ENCODE results near the gene CPNE7. TPM values are rescaled to one million over a fixed set of nuclear protein-coding genes. Genes with fewer than 3 reads are reported as not detected.

The CPNE7 gene
- total RNA-seq, 2 donors from 2014 or later, result 0.18 to 8.9 TPM

DNA sequence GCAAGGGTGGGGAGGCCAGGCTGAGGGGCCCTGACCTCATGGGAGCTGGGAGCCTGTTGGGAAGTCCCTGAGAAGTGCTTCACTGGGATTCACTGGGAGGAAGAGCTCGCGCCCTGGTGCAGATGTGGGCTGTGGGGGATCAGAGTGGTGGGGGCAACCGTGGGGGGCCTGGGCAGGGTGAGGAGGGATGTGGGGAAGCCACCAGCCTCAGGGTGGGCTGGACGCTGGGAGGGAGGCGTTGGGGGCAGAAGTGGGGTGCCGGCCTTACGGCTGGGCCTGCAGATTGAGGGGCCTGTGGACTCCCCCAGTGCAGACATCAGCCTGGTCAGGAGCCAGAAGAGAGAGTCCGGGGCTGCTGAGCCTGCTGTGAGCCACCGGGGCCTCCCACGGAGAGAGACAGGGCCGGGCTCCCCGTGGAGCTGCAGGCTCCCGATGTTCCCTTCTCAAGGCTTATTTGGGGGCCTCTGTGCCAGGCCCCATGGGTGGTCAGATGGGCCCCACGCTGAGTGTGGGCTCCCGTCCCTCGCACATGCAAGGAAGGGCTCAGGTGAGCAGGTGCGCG is 45.7 kb downstream of the CPNE7 start:
- TF ChIP-seq, protein P1, sequence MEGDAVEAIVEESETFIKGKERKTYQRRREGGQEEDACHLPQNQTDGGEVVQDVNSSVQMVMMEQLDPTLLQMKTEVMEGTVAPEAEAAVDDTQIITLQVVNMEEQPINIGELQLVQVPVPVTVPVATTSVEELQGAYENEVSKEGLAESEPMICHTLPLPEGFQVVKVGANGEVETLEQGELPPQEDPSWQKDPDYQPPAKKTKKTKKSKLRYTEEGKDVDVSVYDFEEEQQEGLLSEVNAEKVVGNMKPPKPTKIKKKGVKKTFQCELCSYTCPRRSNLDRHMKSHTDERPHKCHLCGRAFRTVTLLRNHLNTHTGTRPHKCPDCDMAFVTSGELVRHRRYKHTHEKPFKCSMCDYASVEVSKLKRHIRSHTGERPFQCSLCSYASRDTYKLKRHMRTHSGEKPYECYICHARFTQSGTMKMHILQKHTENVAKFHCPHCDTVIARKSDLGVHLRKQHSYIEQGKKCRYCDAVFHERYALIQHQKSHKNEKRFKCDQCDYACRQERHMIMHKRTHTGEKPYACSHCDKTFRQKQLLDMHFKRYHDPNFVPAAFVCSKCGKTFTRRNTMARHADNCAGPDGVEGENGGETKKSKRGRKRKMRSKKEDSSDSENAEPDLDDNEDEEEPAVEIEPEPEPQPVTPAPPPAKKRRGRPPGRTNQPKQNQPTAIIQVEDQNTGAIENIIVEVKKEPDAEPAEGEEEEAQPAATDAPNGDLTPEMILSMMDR (IDR thresholded peaks at IDR 0.05), result no peak
- TF ChIP-seq POLR2AphosphoS5 (IDR thresholded peaks at IDR 0.05) (no peak), POLR2A (IDR thresholded peaks at IDR 0.05) (no peak)
- WGBS, result 85% methylated on average over 13 of the region's 18 CpGs
- intact Hi-C loops (cut with DNase I), result no loop called here
- H3K27ac ChIP-seq, result no peak overlapping the region
- H3K4me1 ChIP-seq (replicated peaks), result no peaks in the 10 kb centered on the region
- no peaks in the 10 kb centered on the region for H3K36me3 ChIP-seq
- DNase-seq (ENCODE audit: low spot score), result no peak
- H3K9me3 ChIP-seq, result no peaks in the 10 kb centered on the region
- H3K27me3 ChIP-seq (replicated peaks; ENCODE audit: insufficient read depth), result no peaks in the 10 kb centered on the region
- no peak overlapping the region for H3K4me3 ChIP-seq

DNA sequence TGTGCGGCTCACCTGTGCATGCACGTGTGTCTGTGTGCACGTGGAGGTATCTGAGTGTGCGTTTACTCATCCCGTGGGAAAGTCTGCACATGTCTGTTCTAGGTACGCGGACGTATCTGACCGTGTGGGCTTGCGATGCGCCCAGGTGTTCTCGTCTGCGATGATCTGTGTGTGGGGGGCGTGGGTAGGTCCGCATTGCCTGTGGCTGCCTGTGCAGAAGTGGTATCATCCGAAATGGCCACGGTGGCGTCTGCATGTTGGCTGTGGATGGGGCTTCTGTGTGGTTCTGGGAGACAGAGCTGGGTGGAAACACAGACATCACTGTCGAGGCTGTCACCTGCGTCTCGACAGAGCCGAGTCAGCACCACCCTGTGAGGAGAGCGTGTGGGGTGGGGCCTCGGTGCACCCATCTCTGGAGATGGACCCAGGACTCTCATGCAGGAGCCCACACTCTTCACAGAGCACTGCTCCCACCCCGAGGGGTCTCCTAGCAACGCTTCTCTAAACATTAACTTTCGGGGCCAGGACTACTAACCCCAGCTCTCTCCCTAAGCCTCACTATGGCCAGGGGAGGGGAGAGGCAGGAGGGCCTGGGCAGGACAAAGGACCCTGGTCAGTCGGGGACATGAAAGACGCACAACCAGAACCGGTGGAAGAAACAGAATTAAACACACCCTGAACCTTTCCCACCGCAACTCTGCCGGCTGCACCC is 46.3 kb downstream of the CPNE7 start:
- Histone ChIP-seq H3K36me3 (no peaks in the 10 kb centered on the region), H3K9me3 (no peaks in the 10 kb centered on the region), H3K4me1 (replicated peaks) (no peaks in the 10 kb centered on the region), H3K27me3 (replicated peaks; ENCODE audit: insufficient read depth) (no peaks in the 10 kb centered on the region), H3K27ac (no peak overlapping the region), H3K4me3 (no peak overlapping the region)
- no peak for DNase-seq (ENCODE audit: low spot score)
- WGBS, result 68% methylated on average over 31 of the region's 32 CpGs
- intact Hi-C loops (cut with DNase I), result no loop called here
- TF ChIP-seq POLR2A (IDR thresholded peaks at IDR 0.05) (no peak), POLR2AphosphoS5 (IDR thresholded peaks at IDR 0.05) (no peak)
- TF ChIP-seq, protein P1 (IDR thresholded peaks at IDR 0.05), result no peak

DNA sequence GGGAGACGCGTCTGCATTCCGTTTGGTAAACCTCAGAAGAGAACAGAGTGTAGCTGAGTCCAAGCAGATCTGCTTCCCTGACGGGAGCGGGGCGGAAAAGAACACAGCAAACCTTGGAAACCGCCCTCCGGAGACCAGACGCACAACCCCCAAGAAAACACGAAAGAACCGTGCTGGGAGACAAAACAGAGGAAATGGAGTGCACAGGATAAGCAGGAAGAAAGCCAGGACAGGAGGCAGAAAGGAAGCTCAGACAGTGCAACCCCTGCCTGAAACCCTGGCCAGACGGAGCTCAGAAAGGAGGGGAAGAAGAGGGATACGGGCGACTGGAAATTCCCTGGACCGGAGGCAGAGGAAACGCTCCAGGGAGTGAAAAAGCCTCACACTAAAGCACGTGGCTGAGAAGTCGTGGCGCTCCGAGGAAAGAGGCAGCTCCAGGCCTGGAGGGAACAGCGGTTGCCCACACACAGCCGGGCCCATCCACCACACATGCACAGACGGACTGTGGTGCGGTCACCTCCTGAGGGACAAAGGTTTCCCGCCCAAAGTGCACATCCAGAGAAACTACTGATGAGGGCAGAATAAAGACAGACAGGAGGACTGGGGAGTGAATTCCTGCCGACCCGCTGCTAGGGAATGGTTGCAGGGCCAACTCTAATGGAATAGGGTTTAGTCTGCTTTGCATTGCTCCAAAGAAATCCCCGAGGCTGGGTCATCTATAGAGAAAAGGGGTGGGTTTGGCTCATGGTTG is 48.1 kb downstream of the CPNE7 start:
- intact Hi-C loops (cut with DNase I), result no loop called here
- WGBS, result 27% methylated on average over 28 of the region's 28 CpGs
- H3K27me3 ChIP-seq (replicated peaks; ENCODE audit: insufficient read depth), result no peaks in the 10 kb centered on the region

DNA sequence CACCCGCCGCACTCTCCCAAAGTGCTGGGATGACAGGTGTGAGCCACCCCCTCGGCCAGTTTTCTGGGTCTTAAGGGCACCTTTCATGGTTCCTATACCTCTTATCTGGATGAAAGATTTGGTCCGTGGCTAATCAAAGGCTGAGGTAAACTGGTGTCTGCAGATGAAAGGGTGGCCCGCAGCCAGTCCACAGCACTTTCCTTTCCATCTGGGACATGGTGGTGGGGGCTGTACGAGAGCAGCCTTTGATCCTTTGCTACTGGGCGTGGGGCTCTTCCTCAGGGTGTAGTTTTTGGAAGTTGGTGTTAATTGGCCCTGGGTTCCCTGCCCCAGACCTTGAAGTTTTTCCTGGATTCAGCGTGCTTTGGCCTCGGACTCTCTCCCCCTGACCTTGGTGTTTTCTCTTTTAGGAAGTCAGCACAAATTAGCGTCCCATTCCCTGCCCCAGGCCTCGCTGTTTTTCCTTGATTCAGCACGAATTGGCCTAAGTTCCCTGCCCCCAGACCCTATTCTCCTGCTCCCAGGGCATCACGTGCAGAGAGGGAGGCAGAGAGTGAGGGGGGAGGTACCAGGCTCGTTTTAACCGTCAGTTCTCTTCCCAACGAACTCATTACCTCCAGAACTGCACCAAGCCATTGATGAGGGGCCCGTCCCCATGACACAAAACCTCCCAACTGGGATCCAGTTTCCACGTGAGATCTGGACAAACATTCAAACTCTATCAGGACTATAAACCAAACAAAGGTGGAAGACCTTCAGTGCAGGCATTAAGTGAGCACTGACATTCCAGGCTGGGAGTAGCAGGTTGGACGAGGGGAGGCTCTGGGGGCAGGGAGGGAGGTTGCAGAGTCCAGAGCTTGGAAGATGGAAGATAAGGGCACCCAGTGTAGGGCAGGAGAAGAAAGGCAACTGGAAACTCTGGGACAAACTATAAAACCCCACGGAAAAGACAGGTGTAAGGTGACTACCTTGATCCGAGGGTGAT is 49.5 kb downstream of the CPNE7 start:
- no peak overlapping the region for H3K4me3 ChIP-seq
- H3K27me3 ChIP-seq (replicated peaks; ENCODE audit: insufficient read depth), result no peaks in the 10 kb centered on the region
- intact Hi-C loops (cut with DNase I), result no loop called here
- no peak overlapping the region for H3K27ac ChIP-seq
- no peak for DNase-seq (ENCODE audit: low spot score)
- H3K9me3 ChIP-seq, result no peaks in the 10 kb centered on the region
- H3K36me3 ChIP-seq, result no peaks in the 10 kb centered on the region
- TF ChIP-seq POLR2A (IDR thresholded peaks at IDR 0.05) (no peak), POLR2AphosphoS5 (IDR thresholded peaks at IDR 0.05) (no peak)
- TF ChIP-seq, protein P1 (IDR thresholded peaks at IDR 0.05), result no peak
- H3K4me1 ChIP-seq (replicated peaks), result no peaks in the 10 kb centered on the region
- 48% methylated on average over 21 of the region's 21 CpGs for WGBS

More for the DNA sequence above, 48.1 kb downstream of the CPNE7 start:
- Histone ChIP-seq H3K4me3 (no peak overlapping the region), H3K27ac (no peak overlapping the region), H3K36me3 (no peaks in the 10 kb centered on the region), H3K4me1 (replicated peaks) (no peaks in the 10 kb centered on the region), H3K9me3 (no peaks in the 10 kb centered on the region)
- TF ChIP-seq, protein P1 (IDR thresholded peaks at IDR 0.05), result no peak
- TF ChIP-seq POLR2AphosphoS5 (IDR thresholded peaks at IDR 0.05) (no peak), POLR2A (IDR thresholded peaks at IDR 0.05) (no peak)
- no peak for DNase-seq (ENCODE audit: low spot score)
